Astrocyte of the cerebellum (primary cell): ENCODE data around the gene AOX1.

ENCODE experiments used
- DNase-seq: peaks from one replicate; pipeline ENCODE4 v3.0.0-alpha.2; 2011; ENCODE audit warnings: low read depth
- H3K4me3 ChIP-seq: 2 replicates; pipeline ENCODE4 v1.5.1; 2011; ENCODE audit warnings: mild to moderate bottlenecking, low read depth, low read length, moderate library complexity
- CTCF ChIP-seq: IDR thresholded peaks from 2 replicates; pipeline ENCODE4 v1.5.1; 2012; ENCODE audit warnings: low read length, low read depth, moderate library complexity, mild to moderate bottlenecking; ENCODE audit errors: missing control alignments
- in situ Hi-C: cut with HindIII; loops from 2 replicates; pipeline ENCODE4 v1.10.0; 2017; ENCODE audit warnings: low sequenced_read_pairs

AOX1 gene

GRCh38 chr2:200590090-200590489, 4.3 kb downstream of the AOX1 start:
- TF ChIP-seq CTCF: no peak
- no peak for DNase-seq
- H3K4me3 ChIP-seq: no peak overlapping the region
- in situ Hi-C loops: no loop called here

GRCh38 chr2:200591308-200591707, 5.5 kb downstream of the AOX1 start:
- in situ Hi-C loops: no loop called here
- no peak overlapping the region for H3K4me3 ChIP-seq
- DNase-seq: no peak
- no peak for TF ChIP-seq CTCF

- in situ Hi-C loops: no loop called here
- DNase-seq: no peak
- H3K4me3 ChIP-seq: no peak overlapping the region
- no peak for TF ChIP-seq CTCF
Measured at GRCh38 chr2:200592406-200593075, 6.7 kb downstream of the AOX1 start.

GRCh38 chr2:200593905-200594304, 8.1 kb downstream of the AOX1 start:
- no peak for TF ChIP-seq CTCF
- in situ Hi-C loops: no loop called here
- no peak overlapping the region for H3K4me3 ChIP-seq
- DNase-seq: no peak

GRCh38 chr2:200595913-200596312, 10.1 kb downstream of the AOX1 start:
- in situ Hi-C loops: no loop called here
- no peak overlapping the region for H3K4me3 ChIP-seq
- TF ChIP-seq CTCF: no peak
- DNase-seq: no peak

- in situ Hi-C loops: no loop called here
- no peak overlapping the region for H3K4me3 ChIP-seq
- DNase-seq: no peak
- TF ChIP-seq CTCF: no peak
Measured at GRCh38 chr2:200596774-200597570, 11.2 kb downstream of the AOX1 start.
